Activated CD8-positive, alpha-beta T cell treated with anti-CD3 and anti-CD28 coated beads for 36 hours (primary cell): ENCODE measurements around the gene LKAAEAR1. TPM values are rescaled to one million over a fixed set of nuclear protein-coding genes. Genes with fewer than 3 reads are reported as not detected.

Source experiments
- ATAC-seq: fragments of 200-7000 bp; cut with Tn5 transposase; one replicate; pipeline ENCODE4 v1.10.0; 2021; ENCODE audit warnings: mild to moderate bottlenecking, moderate library complexity
- CTCF ChIA-PET: fragments of 350-600 bp; sonication (Branson Sonifier 250); formaldehyde crosslinking; loops from one replicate; lab custom pipeline; 2021; ENCODE audit warnings: antibody characterized with exemption; lab: Charles Lee
- POLR2A ChIA-PET: fragments of 350-600 bp; sonication (Branson Sonifier 250); formaldehyde crosslinking; loops from one replicate; lab custom pipeline; 2021; ENCODE audit warnings: antibody characterized with exemption; lab: Charles Lee
- DNase-seq: peaks from one replicate; pipeline ENCODE4 v3.0.0-alpha.2; 2020
- H3K27ac Mint-ChIP-seq: one replicate; pipeline ENCODE4 v1.8.0; 2021; ENCODE audit warnings: mild to moderate bottlenecking, mixed read lengths
- H3K27me3 Mint-ChIP-seq: one replicate; pipeline ENCODE4 v1.8.0; 2021; ENCODE audit warnings: mixed read lengths
- H3K36me3 Mint-ChIP-seq: one replicate; pipeline ENCODE4 v1.8.0; 2021; ENCODE audit warnings: low read depth, mixed read lengths
- H3K4me1 Mint-ChIP-seq: one replicate; pipeline ENCODE4 v1.8.0; 2021; ENCODE audit warnings: low read depth, mixed read lengths
- H3K4me3 Mint-ChIP-seq: one replicate; pipeline ENCODE4 v1.8.0; 2021; ENCODE audit warnings: mild to moderate bottlenecking, moderate library complexity, mixed read lengths
- H3K9me3 Mint-ChIP-seq: one replicate; pipeline ENCODE4 v1.8.0; 2021; ENCODE audit warnings: mixed read lengths
- CTCF ChIP-seq: fragments of 200-600 bp; IDR thresholded peaks from one replicate; pipeline ENCODE4 v1.8.0; 2022; ENCODE audit warnings: antibody characterized with exemption, mild to moderate bottlenecking
- intact Hi-C: fragments of 100-400 bp; cut with micrococcal nuclease; formaldehyde crosslinking; loops from one replicate; pipeline ENCODE4 v1.10.0; 2022
- total RNA-seq, 2 experiments: library from RNA; stranded (reverse); gene quantifications; one replicate each; pipeline ENCODE4 v1.2.3, GENCODE V29; 2021

The LKAAEAR1 gene
- total RNA-seq, 2 experiments from 2014 or later = 0.43 TPM

GRCh38 chr20:64039293-64040160 lies 44.7 kb downstream of the LKAAEAR1 start:
- H3K9me3 Mint-ChIP-seq = no peaks in the 10 kb centered on the region
- no peak for TF ChIP-seq CTCF
- DNase-seq (no peak), ATAC-seq (no peak)
- ChIA-PET POLR2A (interaction anchor here (0.7 to 5.7 kb wide), 11 partner anchors 7 to 62 kb away, joined by 3 to 51 read pairs (median 4); partner anchors contain the start of genes PRPF6 and SAMD10), CTCF (interaction anchor here (0.7 to 5.9 kb wide), 29 partner anchors 10 to 501 kb away, joined by 3 to 88 read pairs (median 6); partner anchors contain the start of genes LKAAEAR1, OPRL1, PCMTD2 and PRPF6)
- intact Hi-C loops = loop anchor here (10.0 kb wide), 1 partner anchor 55 kb away; the partner anchor contains the start of gene PRPF6
- H3K36me3 Mint-ChIP-seq = no peaks in the 10 kb centered on the region
- peaks cover 2% of the 10 kb centered on the region for H3K27me3 Mint-ChIP-seq
- peaks cover 47% of the 10 kb centered on the region for H3K4me1 Mint-ChIP-seq
- H3K4me3 Mint-ChIP-seq = peak overlapping the region; percentile 54
- H3K27ac Mint-ChIP-seq = no peak overlapping the region

GRCh38 chr20:64038565-64039292 lies 45.5 kb downstream of the LKAAEAR1 start:
- H3K4me1 Mint-ChIP-seq = peaks cover 55% of the 10 kb centered on the region
- peaks cover 2% of the 10 kb centered on the region for H3K36me3 Mint-ChIP-seq
- CTCF ChIA-PET = interaction anchor here (0.7 to 5.9 kb wide), 38 partner anchors 11 to 500 kb away, joined by 3 to 88 read pairs (median 5); partner anchors contain the start of genes LKAAEAR1, OPRL1, PCMTD2 and PRPF6
- ATAC-seq (peak; percentile 67), DNase-seq (peak; percentile 84)
- intact Hi-C loops = loop anchor here (10.0 kb wide), 1 partner anchor 54 kb away; the partner anchor contains the start of gene PRPF6
- no peak overlapping the region for H3K27ac Mint-ChIP-seq
- no peaks in the 10 kb centered on the region for H3K9me3 Mint-ChIP-seq
- POLR2A ChIA-PET = interaction anchor here (0.7 to 5.7 kb wide), 13 partner anchors 8 to 218 kb away, joined by 3 to 51 read pairs (median 3); partner anchors contain the start of genes OPRL1, PRPF6, RGS19 and SAMD10
- peak; percentile 86 for TF ChIP-seq CTCF
- peaks cover 2% of the 10 kb centered on the region for H3K27me3 Mint-ChIP-seq
- peak overlapping the region; percentile 54 for H3K4me3 Mint-ChIP-seq

GRCh38 chr20:64038224-64038564 lies 46.0 kb downstream of the LKAAEAR1 start:
- TF ChIP-seq CTCF = no peak
- Mint-ChIP-seq H3K4me3 (peak overlapping the region; percentile 54), H3K4me1 (peaks cover 57% of the 10 kb centered on the region), H3K27ac (no peak overlapping the region), H3K36me3 (peaks cover 4% of the 10 kb centered on the region), H3K27me3 (peaks cover 2% of the 10 kb centered on the region), H3K9me3 (no peaks in the 10 kb centered on the region)
- no peak for DNase-seq
- peak; percentile 7 for ATAC-seq
- ChIA-PET POLR2A (interaction anchor here (0.7 to 5.7 kb wide), 12 partner anchors 9 to 218 kb away, joined by 3 to 51 read pairs (median 3); partner anchors contain the start of genes OPRL1, PRPF6, RGS19 and SAMD10), CTCF (interaction anchor here (0.7 to 5.9 kb wide), 32 partner anchors 10 to 500 kb away, joined by 3 to 88 read pairs (median 6); partner anchors contain the start of genes LKAAEAR1, OPRL1, PCMTD2 and PRPF6)
- intact Hi-C loops = loop anchor here (10.0 kb wide), 1 partner anchor 53 kb away; the partner anchor contains the start of gene PRPF6

GRCh38 chr20:64037498-64038213 lies 46.5 kb downstream of the LKAAEAR1 start:
- H3K4me1 Mint-ChIP-seq = peaks cover 57% of the 10 kb centered on the region
- peak overlapping the region; percentile 73 for H3K27ac Mint-ChIP-seq
- DNase-seq = peak; percentile 45
- no peak for TF ChIP-seq CTCF
- peaks cover 2% of the 10 kb centered on the region for H3K27me3 Mint-ChIP-seq
- intact Hi-C loops = loop anchor here (10.0 kb wide), 1 partner anchor 53 kb away; the partner anchor contains the start of gene PRPF6
- H3K36me3 Mint-ChIP-seq = peaks cover 4% of the 10 kb centered on the region
- ChIA-PET CTCF (interaction anchor here (0.7 to 5.9 kb wide), 25 partner anchors 9 to 499 kb away, joined by 3 to 88 read pairs (median 7); partner anchors contain the start of genes LKAAEAR1, OPRL1, PCMTD2 and PRPF6), POLR2A (interaction anchor here (0.7 to 5.7 kb wide), 7 partner anchors 9 to 219 kb away, joined by 3 to 51 read pairs (median 3); partner anchors contain the start of genes PRPF6, SAMD10 and TPD52L2)
- ATAC-seq = no peak
- H3K4me3 Mint-ChIP-seq = peak overlapping the region; percentile 51
- no peaks in the 10 kb centered on the region for H3K9me3 Mint-ChIP-seq
